Sigmoid colon (tissue), 4 donors: ENCODE results near the gene HELZ.
"Not testable (repeated sequence)": the region's sequence is repeated elsewhere in the genome, so short reads cannot be mapped to it uniquely, and the experiment has no call there.

ENCODE experiments used
- EP300 ChIP-seq, 4 donors: sonication (generic); formaldehyde crosslinking; IDR thresholded peaks; one replicate each; pipeline ENCODE4 v1.6.1; 2017; ENCODE audit warnings: antibody characterized with exemption in 4 of 4
- TF ChIP-seq, protein P1 (sequence below), 4 experiments: fragments of 450-650 bp in 3 of 4; fragments of 200-600 bp in 1 of 4; IDR thresholded peaks; one replicate each; pipeline ENCODE4 v1.5.1; 2016 to 2019; ENCODE audit warnings: antibody characterized with exemption in 4 of 4, mild to moderate bottlenecking in 3 of 4, moderate library complexity in 2 of 4

DNA sequence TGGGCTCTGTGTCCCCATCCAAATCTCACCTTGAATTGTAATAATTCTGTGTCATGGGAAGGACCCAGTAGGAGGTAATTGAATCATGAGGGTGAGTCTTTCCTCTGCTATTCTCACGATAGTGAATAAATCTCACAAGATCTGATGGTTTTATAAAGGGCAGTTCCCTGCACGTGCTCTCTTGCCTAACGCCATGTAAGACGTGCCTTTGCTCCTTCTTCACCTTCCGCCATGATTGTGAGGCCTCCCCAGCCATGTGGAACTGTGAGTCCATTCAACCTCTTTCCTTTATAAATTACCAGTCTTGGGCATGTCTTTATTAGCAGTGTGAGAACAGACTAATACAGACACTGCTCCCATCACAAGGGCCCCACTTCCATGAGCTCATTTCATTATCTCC is 203.9 kb downstream of the HELZ start:
- TF ChIP-seq, protein P1, sequence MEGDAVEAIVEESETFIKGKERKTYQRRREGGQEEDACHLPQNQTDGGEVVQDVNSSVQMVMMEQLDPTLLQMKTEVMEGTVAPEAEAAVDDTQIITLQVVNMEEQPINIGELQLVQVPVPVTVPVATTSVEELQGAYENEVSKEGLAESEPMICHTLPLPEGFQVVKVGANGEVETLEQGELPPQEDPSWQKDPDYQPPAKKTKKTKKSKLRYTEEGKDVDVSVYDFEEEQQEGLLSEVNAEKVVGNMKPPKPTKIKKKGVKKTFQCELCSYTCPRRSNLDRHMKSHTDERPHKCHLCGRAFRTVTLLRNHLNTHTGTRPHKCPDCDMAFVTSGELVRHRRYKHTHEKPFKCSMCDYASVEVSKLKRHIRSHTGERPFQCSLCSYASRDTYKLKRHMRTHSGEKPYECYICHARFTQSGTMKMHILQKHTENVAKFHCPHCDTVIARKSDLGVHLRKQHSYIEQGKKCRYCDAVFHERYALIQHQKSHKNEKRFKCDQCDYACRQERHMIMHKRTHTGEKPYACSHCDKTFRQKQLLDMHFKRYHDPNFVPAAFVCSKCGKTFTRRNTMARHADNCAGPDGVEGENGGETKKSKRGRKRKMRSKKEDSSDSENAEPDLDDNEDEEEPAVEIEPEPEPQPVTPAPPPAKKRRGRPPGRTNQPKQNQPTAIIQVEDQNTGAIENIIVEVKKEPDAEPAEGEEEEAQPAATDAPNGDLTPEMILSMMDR (IDR thresholded peaks at IDR 0.05) = not testable (repeated sequence)
- not testable (repeated sequence) for TF ChIP-seq EP300 (IDR thresholded peaks at IDR 0.05)
